HG02678 (cell line): ENCODE measurements around the gene MLLT3.

Experiments
- ATAC-seq: cut with Tn5 transposase; IDR thresholded peaks from one replicate; pipeline ENCODE4 v1.9.1; 2021; ENCODE audit warnings: mild to moderate bottlenecking, moderate library complexity; ENCODE audit not compliant: unreplicated experiment

MLLT3 gene

GRCh38 chr9:20480249-20480648 is 142.1 kb downstream of the MLLT3 start:
- ATAC-seq = no peak

GRCh38 chr9:20479419-20480155 is 142.7 kb downstream of the MLLT3 start:
- peak; percentile 83 for ATAC-seq

GRCh38 chr9:20478786-20479185 is 143.5 kb downstream of the MLLT3 start:
- no peak for ATAC-seq

- no peak for ATAC-seq
These were observed 144.2 kb downstream of the MLLT3 start for GRCh38 chr9:20477940-20478620.

GRCh38 chr9:20476912-20477521 is 145.3 kb downstream of the MLLT3 start:
- no peak for ATAC-seq

- no peak for ATAC-seq
These were observed 147.8 kb downstream of the MLLT3 start for GRCh38 chr9:20474496-20474895.

GRCh38 chr9:20473515-20474013 is 148.7 kb downstream of the MLLT3 start:
- ATAC-seq = no peak

- ATAC-seq = no peak
These were observed 149.8 kb downstream of the MLLT3 start for GRCh38 chr9:20472342-20473045.

- ATAC-seq = no peak
These were observed 155.8 kb downstream of the MLLT3 start for GRCh38 chr9:20466328-20467008.

- no peak for ATAC-seq
These were observed 158.1 kb downstream of the MLLT3 start for GRCh38 chr9:20464242-20464641.

GRCh38 chr9:20463823-20464222 is 158.5 kb downstream of the MLLT3 start:
- ATAC-seq = no peak

- no peak for ATAC-seq
These were observed 159.9 kb downstream of the MLLT3 start for GRCh38 chr9:20462410-20462809.

GRCh38 chr9:20447291-20447690 is 175.0 kb downstream of the MLLT3 start:
- no peak for ATAC-seq

- no peak for ATAC-seq
These were observed 176.1 kb downstream of the MLLT3 start for GRCh38 chr9:20446248-20446647.

GRCh38 chr9:20442461-20443319 is 179.6 kb downstream of the MLLT3 start:
- no peak for ATAC-seq

- ATAC-seq = peak; percentile 43
These were observed 180.4 kb downstream of the MLLT3 start for GRCh38 chr9:20441711-20442423.

- no peak for ATAC-seq
These were observed 181.1 kb downstream of the MLLT3 start for GRCh38 chr9:20441166-20441565.

GRCh38 chr9:20437476-20437875 is 184.8 kb downstream of the MLLT3 start:
- no peak for ATAC-seq
